IPS-15b (cell line): ENCODE results near the gene SRGAP2B.
"Not testable (repeated sequence)": the region's sequence is repeated elsewhere in the genome, so short reads cannot be mapped to it uniquely, and the experiment has no call there.

Experiments
- H3K27me3 ChIP-seq: one replicate; pipeline ENCODE4 v1.6.1; 2013; ENCODE audit warnings: low read length; ENCODE audit not compliant: control insufficient read depth, insufficient read depth
- H3K36me3 ChIP-seq: one replicate; pipeline ENCODE4 v1.6.1; 2013; ENCODE audit warnings: low read length; ENCODE audit not compliant: control insufficient read depth, insufficient read depth
- H3K4me1 ChIP-seq: one replicate; pipeline ENCODE4 v1.6.1; 2013; ENCODE audit warnings: mild to moderate bottlenecking, low read length; ENCODE audit not compliant: control insufficient read depth, insufficient read depth
- H3K4me3 ChIP-seq: one replicate; pipeline ENCODE4 v1.5.1; 2013; ENCODE audit warnings: low read depth, low read length
- H3K9ac ChIP-seq: one replicate; pipeline ENCODE4 v1.6.1; 2013; ENCODE audit warnings: low read depth, mild to moderate bottlenecking, low read length
- H3K9me3 ChIP-seq: one replicate; pipeline ENCODE4 v1.6.1; 2013; ENCODE audit warnings: mild to moderate bottlenecking, low read length; ENCODE audit not compliant: control insufficient read depth, insufficient read depth

The SRGAP2B gene

DNA sequence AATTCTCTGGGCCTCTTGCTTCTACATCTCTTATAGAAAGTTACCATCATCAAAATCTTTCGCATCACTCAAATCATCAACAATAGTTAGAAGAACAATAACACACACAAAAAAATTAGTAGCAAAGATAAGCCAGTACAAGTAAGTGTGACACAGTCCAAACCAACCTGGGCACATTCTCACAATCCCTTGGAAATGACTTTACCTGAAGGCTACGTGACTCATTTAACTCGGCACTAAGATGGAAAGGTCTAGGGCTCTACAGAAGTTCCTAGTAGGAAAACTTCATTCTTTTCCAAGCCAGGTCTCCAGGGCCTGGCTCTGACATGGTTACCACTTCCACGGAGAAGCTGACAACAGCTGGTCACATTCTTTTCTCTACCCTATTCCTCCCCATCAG, 41.7 kb downstream of the SRGAP2B start:
- H3K36me3 ChIP-seq, H3K9me3 ChIP-seq, H3K4me1 ChIP-seq, H3K4me3 ChIP-seq, H3K9ac ChIP-seq, H3K27me3 ChIP-seq: not testable (repeated sequence)

DNA sequence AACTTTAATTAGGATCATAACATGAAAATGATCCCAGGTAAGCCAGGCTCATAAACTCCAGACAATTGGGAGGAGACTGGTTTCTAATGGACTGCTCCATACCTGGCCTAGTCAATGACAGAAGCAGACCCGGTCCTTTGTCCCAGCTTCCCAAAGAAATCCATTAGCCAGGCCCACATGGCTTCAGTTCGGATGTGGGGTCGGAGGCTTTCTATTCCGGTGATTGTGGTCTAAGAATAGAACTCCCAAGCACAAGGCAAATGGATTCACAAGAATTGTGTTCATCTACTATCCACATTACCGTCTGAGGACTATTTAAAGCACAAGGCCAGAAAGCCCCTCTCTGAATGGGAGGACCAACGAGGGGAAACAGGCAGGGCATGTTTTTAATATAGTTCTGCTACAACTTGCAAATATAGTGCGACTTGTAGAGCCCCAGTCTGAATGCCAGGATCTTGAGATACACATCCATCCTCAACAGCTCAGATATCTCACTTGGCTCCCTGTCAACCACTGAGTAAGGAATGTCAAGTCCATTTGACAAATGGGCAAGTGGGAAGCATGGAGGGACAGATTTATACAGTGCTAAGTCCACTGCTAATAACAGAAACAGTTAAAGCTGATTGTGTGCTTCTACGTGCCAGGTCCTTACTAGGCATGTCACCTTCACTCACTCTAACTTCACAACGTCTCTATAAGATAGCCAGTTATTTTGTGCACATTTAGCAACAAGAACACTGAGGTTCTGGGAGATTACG, 42.9 kb downstream of the SRGAP2B start:
- not testable (repeated sequence) for H3K9ac ChIP-seq, H3K4me3 ChIP-seq, H3K9me3 ChIP-seq, H3K27me3 ChIP-seq, H3K4me1 ChIP-seq, H3K36me3 ChIP-seq

- H3K9me3 ChIP-seq, H3K27me3 ChIP-seq, H3K4me3 ChIP-seq, H3K9ac ChIP-seq, H3K36me3 ChIP-seq, H3K4me1 ChIP-seq: not testable (repeated sequence)
Observed at GRCh38 chr1:145048181-145048856, 46.8 kb downstream of the SRGAP2B start.

DNA sequence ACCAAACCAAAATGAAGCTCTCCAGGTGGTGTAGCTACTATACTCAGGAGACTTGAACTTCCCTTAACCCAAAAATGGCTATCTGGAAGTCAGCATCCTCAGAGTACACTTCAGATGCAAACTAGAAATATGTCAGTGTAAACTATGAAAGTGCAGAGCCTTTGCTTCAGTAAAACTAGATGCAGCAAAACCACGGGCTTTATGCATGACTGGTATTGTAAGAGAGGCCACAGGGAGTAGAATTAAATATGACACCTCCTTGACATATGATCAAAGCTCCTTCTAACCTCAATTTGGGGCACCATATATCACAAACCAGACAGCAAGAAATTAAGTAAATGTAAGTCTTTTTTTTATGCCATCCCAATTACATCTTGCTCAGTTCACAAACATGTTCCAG, 47.6 kb downstream of the SRGAP2B start:
- H3K9ac ChIP-seq, H3K27me3 ChIP-seq, H3K4me1 ChIP-seq, H3K9me3 ChIP-seq, H3K4me3 ChIP-seq, H3K36me3 ChIP-seq: not testable (repeated sequence)

- not testable (repeated sequence) for H3K4me3 ChIP-seq, H3K4me1 ChIP-seq, H3K27me3 ChIP-seq, H3K9me3 ChIP-seq, H3K36me3 ChIP-seq, H3K9ac ChIP-seq
Observed at GRCh38 chr1:145045571-145046273, 49.4 kb downstream of the SRGAP2B start.

DNA sequence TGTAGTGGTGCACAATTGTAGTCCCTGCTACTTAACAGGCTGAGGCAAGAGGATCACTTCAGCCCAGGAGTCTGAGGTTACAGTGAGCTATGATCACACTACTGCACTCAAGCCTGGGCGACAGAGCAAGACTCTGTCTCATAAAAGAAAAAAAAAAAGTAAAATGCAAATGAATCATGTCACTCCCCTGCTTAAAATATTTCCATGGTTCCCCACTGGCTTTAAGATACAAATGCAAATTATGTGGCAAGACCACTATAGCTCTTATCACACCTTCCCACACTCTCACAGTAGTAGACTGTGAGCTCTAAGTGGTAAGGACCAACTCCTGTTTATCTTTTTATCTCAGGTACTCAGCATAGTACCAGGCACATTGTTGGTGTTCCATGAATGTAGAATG, 53.6 kb downstream of the SRGAP2B start:
- H3K9ac ChIP-seq, H3K4me1 ChIP-seq, H3K36me3 ChIP-seq, H3K4me3 ChIP-seq, H3K9me3 ChIP-seq, H3K27me3 ChIP-seq: not testable (repeated sequence)

DNA sequence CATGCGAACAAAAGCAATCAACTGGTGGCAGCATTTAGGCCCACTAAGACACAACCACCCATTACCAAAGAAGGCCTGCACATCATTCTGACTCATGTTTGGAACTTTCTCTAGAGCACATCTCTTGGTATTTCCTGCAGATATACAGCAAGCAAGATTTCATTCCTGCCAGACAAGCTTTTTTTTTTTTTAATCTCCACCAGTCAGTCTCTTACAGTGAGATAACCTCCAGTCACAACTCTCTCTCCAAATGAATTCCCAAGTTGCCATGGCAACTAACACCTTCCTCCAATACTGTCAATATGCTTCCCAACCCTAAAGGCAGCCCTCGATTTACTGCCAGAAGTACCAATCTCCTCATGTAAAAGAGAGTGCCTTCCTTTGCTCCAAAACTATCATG, 59.1 kb downstream of the SRGAP2B start:
- H3K4me1 ChIP-seq, H3K4me3 ChIP-seq, H3K9me3 ChIP-seq, H3K9ac ChIP-seq, H3K36me3 ChIP-seq, H3K27me3 ChIP-seq: not testable (repeated sequence)

- H3K36me3 ChIP-seq, H3K4me3 ChIP-seq, H3K9me3 ChIP-seq, H3K9ac ChIP-seq, H3K27me3 ChIP-seq, H3K4me1 ChIP-seq: not testable (repeated sequence)
Observed at GRCh38 chr1:145033523-145033922, 61.6 kb downstream of the SRGAP2B start.

DNA sequence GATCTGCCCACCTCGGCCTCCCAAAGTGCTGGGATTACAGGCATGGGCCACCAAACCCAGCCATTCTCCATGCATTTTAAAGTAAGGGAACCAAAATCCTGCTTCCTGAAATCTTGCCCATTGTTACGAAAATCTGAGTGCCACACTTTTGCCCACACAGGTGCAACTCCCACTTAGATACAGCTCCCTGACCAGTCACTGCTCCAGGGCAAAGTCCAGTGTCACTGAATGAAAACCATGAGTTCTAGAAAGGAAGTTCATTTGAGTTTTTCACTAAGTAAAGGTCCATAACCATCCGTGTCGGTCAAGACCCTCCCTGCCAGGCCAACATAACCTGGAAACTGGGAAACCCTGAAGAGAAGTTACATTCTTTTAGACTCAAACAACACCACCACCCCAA, 67.9 kb downstream of the SRGAP2B start:
- H3K9me3 ChIP-seq, H3K27me3 ChIP-seq, H3K36me3 ChIP-seq, H3K4me3 ChIP-seq, H3K4me1 ChIP-seq, H3K9ac ChIP-seq: not testable (repeated sequence)

GRCh38 chr1:145025286-145025685, 69.8 kb downstream of the SRGAP2B start:
- H3K9me3 ChIP-seq, H3K9ac ChIP-seq, H3K4me3 ChIP-seq, H3K27me3 ChIP-seq, H3K4me1 ChIP-seq, H3K36me3 ChIP-seq: not testable (repeated sequence)

DNA sequence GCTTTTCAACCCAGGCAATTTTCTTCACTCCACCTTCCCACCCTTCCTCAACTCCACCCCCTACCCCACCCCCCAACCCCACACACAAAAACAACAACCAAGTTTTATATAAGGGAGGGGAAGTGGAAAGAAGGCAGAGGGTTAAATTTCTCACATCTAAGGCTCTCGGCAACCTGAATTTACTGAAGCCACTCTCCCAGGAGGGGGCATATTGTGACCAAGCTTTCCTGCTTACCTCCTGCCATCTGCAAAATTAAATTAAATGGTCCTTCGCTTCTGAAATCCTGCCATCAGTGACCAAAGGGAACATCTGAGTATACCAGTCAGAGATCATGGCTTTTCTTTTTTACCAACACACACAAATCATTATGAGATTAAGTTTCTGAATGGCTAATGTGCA, 72.9 kb downstream of the SRGAP2B start:
- H3K27me3 ChIP-seq, H3K36me3 ChIP-seq, H3K9me3 ChIP-seq, H3K9ac ChIP-seq, H3K4me1 ChIP-seq, H3K4me3 ChIP-seq: not testable (repeated sequence)

DNA sequence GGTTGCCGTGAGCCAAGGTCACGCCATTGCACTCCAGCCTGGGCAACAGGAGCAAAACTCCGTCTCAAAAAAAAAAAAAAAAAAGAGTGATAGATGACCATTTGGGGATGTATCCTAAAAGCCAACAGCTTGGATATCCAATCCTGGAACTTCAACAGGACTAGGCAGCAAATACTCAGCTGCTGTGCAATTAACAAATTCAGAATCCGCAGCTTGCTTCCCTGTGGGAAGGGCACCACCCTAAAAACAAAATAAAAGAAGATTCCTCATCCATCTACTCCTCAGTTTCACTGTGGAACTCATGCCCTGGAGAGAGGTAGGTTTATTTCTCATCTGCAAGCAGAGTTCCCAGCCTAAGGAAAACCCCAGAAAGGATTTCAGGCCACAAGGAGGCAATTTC, 73.4 kb downstream of the SRGAP2B start:
- H3K9ac ChIP-seq, result not testable (repeated sequence)

More for the DNA sequence above, 73.4 kb downstream of the SRGAP2B start:
- H3K9me3 ChIP-seq, H3K4me3 ChIP-seq, H3K27me3 ChIP-seq, H3K4me1 ChIP-seq, H3K36me3 ChIP-seq: not testable (repeated sequence)
